PC-3 (cell line): ENCODE measurements around the gene CATSPERZ. TPM values are rescaled to one million over a fixed set of nuclear protein-coding genes. Genes with fewer than 3 reads are reported as not detected.

Experiments used
- ATAC-seq: fragments of 200-7000 bp; cut with Tn5 transposase; 2 replicates; pipeline ENCODE4 v1.9.1; 2020; ENCODE audit warnings: mild to moderate bottlenecking, moderate library complexity
- BruUV-seq: library from RNA; stranded (reverse); fragments of 400-500 nt; replicated peaks from 2 replicates; lab custom pipeline; 2021; lab: Mats Ljungman, UMichigan
- CTCF ChIA-PET: fragments of 300-600 bp; sonication (Branson Sonifier 250); formaldehyde crosslinking; loops from one replicate; lab custom pipeline; 2022; ENCODE audit warnings: antibody characterized with exemption; lab: Charles Lee
- POLR2A ChIA-PET: fragments of 300-600 bp; sonication (Branson Sonifier 250); formaldehyde crosslinking; loops from one replicate; lab custom pipeline; 2022; ENCODE audit warnings: antibody characterized with exemption; ENCODE audit not compliant: unreplicated experiment; lab: Charles Lee
- DNase-seq: peaks from one replicate; pipeline ENCODE4 v3.0.0-alpha.2; 2015
- H2AFZ ChIP-seq: fragments of 300-600 bp; sonication (generic); 2 replicates; pipeline ENCODE4 v1.6.0; 2016; ENCODE audit warnings: antibody characterized with exemption, low read length
- H3F3A ChIP-seq: fragments of 300-600 bp; sonication (generic); one replicate; pipeline ENCODE4 v1.6.0; 2017; ENCODE audit warnings: antibody characterized with exemption, low read length, control low read depth, mild to moderate bottlenecking; ENCODE audit not compliant: unreplicated experiment
- H3K27ac ChIP-seq: fragments of 300-600 bp; sonication (generic); 2 replicates; pipeline ENCODE4 v1.5.1; 2016; ENCODE audit warnings: mild to moderate bottlenecking, low read length
- H3K27me3 ChIP-seq: fragments of 300-600 bp; sonication (generic); 2 replicates; pipeline ENCODE4 v1.6.1; 2016; ENCODE audit warnings: low read length, mixed read lengths
- H3K36me3 ChIP-seq: fragments of 300-600 bp; sonication (generic); 2 replicates; pipeline ENCODE4 v1.6.1; 2016; ENCODE audit warnings: low read depth, mixed run types, low read length, mixed read lengths
- H3K4me1 ChIP-seq: fragments of 300-600 bp; sonication (generic); 2 replicates; pipeline ENCODE4 v1.5.1; 2016; ENCODE audit warnings: low read length; ENCODE audit not compliant: insufficient read depth
- H3K4me2 ChIP-seq: fragments of 300-600 bp; sonication (generic); 2 replicates; pipeline ENCODE4 v1.6.0; 2016; ENCODE audit warnings: low read length
- H3K4me3 ChIP-seq: fragments of 300-600 bp; sonication (generic); 2 replicates; pipeline ENCODE4 v1.5.1; 2016; ENCODE audit warnings: mild to moderate bottlenecking, low read length, mixed read lengths
- H3K79me2 ChIP-seq: fragments of 300-600 bp; sonication (generic); 2 replicates; pipeline ENCODE4 v1.6.1; 2017; ENCODE audit warnings: low read length, mixed read lengths
- H3K9ac ChIP-seq: fragments of 300-600 bp; sonication (generic); 2 replicates; pipeline ENCODE4 v1.6.0; 2016; ENCODE audit warnings: mild to moderate bottlenecking, low read length
- H3K9me2 ChIP-seq: fragments of 300-600 bp; sonication (generic); replicated peaks from 2 replicates; pipeline ENCODE4 v1.6.1; 2016; ENCODE audit warnings: mixed run types, low read length, mixed read lengths
- H3K9me3 ChIP-seq: fragments of 300-600 bp; sonication (generic); 2 replicates; pipeline ENCODE4 v1.6.1; 2016; ENCODE audit warnings: low read length, mixed read lengths
- H4K20me1 ChIP-seq: fragments of 300-600 bp; sonication (generic); 2 replicates; pipeline ENCODE4 v1.6.1; 2016; ENCODE audit warnings: low read length, mixed read lengths
- CTCF ChIP-seq: fragments of 300-600 bp; sonication (generic); conservative IDR thresholded peaks from 2 replicates; pipeline ENCODE4 v1.5.1; 2017; ENCODE audit warnings: antibody characterized with exemption, low read depth, mild to moderate bottlenecking, low read length
- EZH2 ChIP-seq: fragments of 300-600 bp; sonication (generic); IDR thresholded peaks from one replicate; pipeline ENCODE4 v1.6.1; 2017; ENCODE audit warnings: antibody characterized with exemption, mild to moderate bottlenecking, low read length; ENCODE audit not compliant: unreplicated experiment
- EZH2phosphoT487 ChIP-seq: fragments of 300-600 bp; sonication (generic); IDR thresholded peaks from 2 replicates; pipeline ENCODE4 v1.6.1; 2018; ENCODE audit warnings: mild to moderate bottlenecking, antibody characterized with exemption, low read length, borderline replicate concordance
- intact Hi-C: fragments of 100-400 bp; cut with micrococcal nuclease; formaldehyde crosslinking; loops from 2 replicates; pipeline ENCODE4 v1.9.0; 2023
- total RNA-seq: library from RNA; depleted of rRNA; stranded (reverse); fragments of >200 nt; gene quantifications from 2 replicates; pipeline ENCODE4 v1.2.3, GENCODE V29; 2014

CATSPERZ gene
- total RNA-seq, 1 experiment from 2014 or later = 9.2 TPM

GRCh38 chr11:64258946-64259532, 41.1 kb upstream of the CATSPERZ start:
- H3K36me3 ChIP-seq = peaks cover 57% of the 10 kb centered on the region
- H3K27me3 ChIP-seq = no peaks in the 10 kb centered on the region
- H4K20me1 ChIP-seq = 0 out of 2 replicates have a peak, but pooled peaks cover 3% of the 10 kb centered on the region
- ChIA-PET POLR2A (no interaction called here), CTCF (no interaction called here)
- peaks cover 7% of the 10 kb centered on the region for H3K4me1 ChIP-seq
- ATAC-seq (no peak), DNase-seq (no peak)
- TF ChIP-seq EZH2phosphoT487 = no peak
- no peak for TF ChIP-seq EZH2
- no peak for TF ChIP-seq CTCF
- no peak overlapping the region for H3K9ac ChIP-seq
- no peak overlapping the region for H3K27ac ChIP-seq
- H3K9me2 ChIP-seq = no peaks in the 10 kb centered on the region
- no peaks in the 10 kb centered on the region for H3F3A ChIP-seq
- H3K79me2 ChIP-seq = no peaks in the 10 kb centered on the region
- no peak overlapping the region for H3K4me3 ChIP-seq
- H3K9me3 ChIP-seq = no peaks in the 10 kb centered on the region
- H3K4me2 ChIP-seq = no peak overlapping the region
- no TSS peak for BruUV-seq
- intact Hi-C loops = no loop called here
- no peak overlapping the region for H2AFZ ChIP-seq

DNA sequence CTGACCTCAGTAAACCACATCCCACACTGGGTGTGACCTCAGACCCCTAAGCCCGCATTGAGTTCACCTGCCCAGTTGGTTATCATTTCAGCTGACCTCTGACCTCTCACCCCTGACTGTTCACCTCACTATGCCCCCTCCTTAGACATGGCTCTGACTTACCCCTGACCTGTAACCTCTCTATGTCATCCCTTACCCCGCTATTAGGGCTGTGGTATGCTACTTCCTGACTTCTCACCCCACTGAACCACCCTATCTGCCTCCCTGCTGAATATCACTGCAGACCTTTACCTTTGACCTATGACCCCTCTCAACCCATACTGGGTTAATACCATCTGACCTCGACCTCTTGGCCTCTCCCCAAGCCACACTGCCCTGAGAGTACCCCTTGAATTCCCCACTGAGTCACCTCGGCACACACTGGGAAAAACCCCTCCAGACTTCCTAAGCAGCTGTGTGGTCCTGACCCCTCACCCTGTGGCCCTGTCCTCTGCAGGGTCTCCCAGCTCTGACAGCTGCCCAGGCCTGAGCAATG, 40.6 kb upstream of the CATSPERZ start:
- H3K27me3 ChIP-seq = no peaks in the 10 kb centered on the region
- TF ChIP-seq EZH2phosphoT487 (no peak), CTCF (no peak), EZH2 (no peak)
- ATAC-seq (no peak), DNase-seq (no peak)
- ChIA-PET POLR2A (no interaction called here), CTCF (no interaction called here)
- H3K4me1 ChIP-seq = peaks cover 7% of the 10 kb centered on the region
- H3K9me2 ChIP-seq = no peaks in the 10 kb centered on the region
- no peak overlapping the region for H3K9ac ChIP-seq
- intact Hi-C loops = no loop called here
- 0 out of 2 replicates have a peak, but pooled peaks cover 3% of the 10 kb centered on the region for H4K20me1 ChIP-seq
- no peak overlapping the region for H3K4me3 ChIP-seq
- no peak overlapping the region for H3K4me2 ChIP-seq
- no peak overlapping the region for H2AFZ ChIP-seq
- no peak overlapping the region for H3K27ac ChIP-seq
- H3F3A ChIP-seq = no peaks in the 10 kb centered on the region
- peaks cover 55% of the 10 kb centered on the region for H3K36me3 ChIP-seq
- H3K79me2 ChIP-seq = no peaks in the 10 kb centered on the region
- no TSS peak for BruUV-seq
- no peaks in the 10 kb centered on the region for H3K9me3 ChIP-seq

GRCh38 chr11:64260147-64260708, 39.9 kb upstream of the CATSPERZ start:
- no peak for ATAC-seq
- Histone ChIP-seq H3K79me2 (no peaks in the 10 kb centered on the region), H3K4me1 (peaks cover 7% of the 10 kb centered on the region), H3K9me3 (no peaks in the 10 kb centered on the region), H3F3A (no peaks in the 10 kb centered on the region), H3K9me2 (no peaks in the 10 kb centered on the region), H3K4me3 (no peak overlapping the region), H2AFZ (no peak overlapping the region), H3K4me2 (no peak overlapping the region), H4K20me1 (0 out of 2 replicates have a peak, but pooled peaks cover 3% of the 10 kb centered on the region), H3K9ac (no peak overlapping the region), H3K27ac (no peak overlapping the region), H3K36me3 (peaks cover 50% of the 10 kb centered on the region), H3K27me3 (no peaks in the 10 kb centered on the region)
- no TSS peak for BruUV-seq
- no peak for DNase-seq
- POLR2A ChIA-PET = no interaction called here
- TF ChIP-seq EZH2 = no peak
- no peak for TF ChIP-seq EZH2phosphoT487
- TF ChIP-seq CTCF = no peak
- CTCF ChIA-PET = interaction anchor here (1.0 kb wide), 1 partner anchor 8 kb away, joined by 8 read pairs; no protein-coding TSS in a partner anchor
- intact Hi-C loops = no loop called here
